GM12801 (cell line): ENCODE data around the gene NAP1L4.

ENCODE experiments used
- CTCF ChIP-seq: IDR thresholded peaks from one replicate; pipeline ENCODE4 v1.5.1; 2011; ENCODE audit warnings: control low read depth; ENCODE audit not compliant: insufficient read length; ENCODE audit errors: extremely low read depth

NAP1L4 gene

DNA sequence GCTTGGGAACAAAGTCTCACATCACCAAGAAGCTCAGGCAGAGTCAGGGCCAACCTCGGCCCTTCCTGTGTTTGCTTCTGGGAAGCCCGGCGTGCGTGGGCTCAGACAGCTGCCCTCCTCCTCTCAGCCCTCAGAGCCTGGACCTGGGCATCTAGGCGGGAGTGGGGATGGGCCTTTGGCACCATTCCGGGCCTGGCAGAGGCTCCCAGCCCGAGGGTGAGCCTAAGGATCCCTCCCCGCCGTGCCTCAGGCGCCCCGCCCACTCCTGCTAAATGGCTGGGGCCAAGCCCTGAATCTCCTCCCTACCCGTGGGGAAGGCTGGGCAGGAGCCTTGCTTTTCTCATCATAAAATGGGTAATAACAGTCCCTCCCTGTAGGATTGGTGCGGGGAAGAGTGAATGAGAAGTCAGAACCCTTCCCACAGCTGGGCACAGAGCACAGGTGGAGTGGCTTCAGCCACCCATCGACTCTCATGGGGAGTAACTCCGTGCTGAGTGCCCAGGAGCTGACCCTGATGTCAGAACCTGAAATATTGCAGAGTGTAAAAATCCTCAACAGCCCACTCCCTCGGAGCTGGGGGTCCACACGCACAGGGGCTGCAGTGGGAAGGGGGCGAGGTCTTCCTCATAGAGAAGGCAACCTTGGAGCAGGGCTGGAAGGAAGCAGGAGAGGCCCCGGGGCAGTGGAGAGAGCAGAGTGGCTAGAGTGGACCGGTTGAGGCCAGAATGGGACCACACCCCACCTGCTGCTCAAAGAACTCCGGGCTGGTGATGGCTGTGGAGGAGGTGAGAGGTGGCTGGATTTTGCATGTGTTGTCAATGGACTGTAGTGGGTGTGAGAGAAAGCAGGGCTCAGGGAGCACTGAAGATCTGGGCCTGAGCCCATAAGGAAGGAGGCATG lies 87.7 kb downstream of the NAP1L4 start:
- no peak for TF ChIP-seq CTCF

GRCh38 chr11:2903672-2904011 lies 88.5 kb downstream of the NAP1L4 start:
- no peak for TF ChIP-seq CTCF

DNA sequence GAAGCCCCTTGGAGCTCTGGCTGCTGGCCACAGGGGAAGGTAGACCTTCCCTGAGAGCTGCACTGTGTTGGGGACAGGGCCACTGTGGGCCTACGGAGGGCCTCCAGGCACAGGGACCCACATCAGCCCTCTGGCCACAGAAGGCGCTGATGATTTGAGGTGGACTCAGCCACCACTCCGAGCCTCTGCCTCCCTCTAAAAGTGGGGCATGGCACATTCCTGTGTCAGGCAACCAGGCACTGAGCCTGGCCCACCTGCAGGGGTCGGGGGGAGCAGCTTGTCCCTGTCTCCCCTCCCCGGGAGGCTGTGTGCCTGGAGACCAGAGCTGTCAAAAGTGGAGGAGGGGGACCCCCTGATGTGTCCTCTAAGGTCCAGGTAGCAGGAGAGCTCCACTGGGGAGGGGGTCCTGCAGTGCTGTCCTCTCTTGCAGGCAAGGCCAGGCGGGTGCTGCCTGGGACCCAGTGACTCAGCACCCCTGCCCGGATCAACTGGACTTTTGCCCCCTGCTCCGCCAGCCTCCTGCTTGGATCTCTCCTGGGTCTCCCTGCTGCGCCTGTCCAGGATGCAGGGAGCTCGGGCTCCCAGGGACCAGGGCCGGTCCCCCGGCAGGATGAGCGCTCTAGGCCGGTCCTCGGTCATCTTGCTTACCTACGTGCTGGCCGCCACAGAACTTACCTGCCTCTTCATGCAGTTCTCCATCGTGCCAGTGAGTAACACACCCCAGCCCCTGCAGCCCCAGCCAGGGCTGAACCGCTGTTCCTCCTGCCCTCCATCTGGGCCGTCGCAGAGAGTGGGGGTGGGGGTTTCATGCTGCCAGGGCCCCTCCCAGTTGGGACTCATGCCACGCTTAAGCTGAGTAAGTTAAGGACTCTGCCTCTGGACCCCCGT lies 89.1 kb downstream of the NAP1L4 start:
- no peak for TF ChIP-seq CTCF

GRCh38 chr11:2901854-2902783 lies 90.0 kb downstream of the NAP1L4 start:
- TF ChIP-seq CTCF: no peak

GRCh38 chr11:2901196-2901796 lies 90.8 kb downstream of the NAP1L4 start:
- no peak for TF ChIP-seq CTCF

DNA sequence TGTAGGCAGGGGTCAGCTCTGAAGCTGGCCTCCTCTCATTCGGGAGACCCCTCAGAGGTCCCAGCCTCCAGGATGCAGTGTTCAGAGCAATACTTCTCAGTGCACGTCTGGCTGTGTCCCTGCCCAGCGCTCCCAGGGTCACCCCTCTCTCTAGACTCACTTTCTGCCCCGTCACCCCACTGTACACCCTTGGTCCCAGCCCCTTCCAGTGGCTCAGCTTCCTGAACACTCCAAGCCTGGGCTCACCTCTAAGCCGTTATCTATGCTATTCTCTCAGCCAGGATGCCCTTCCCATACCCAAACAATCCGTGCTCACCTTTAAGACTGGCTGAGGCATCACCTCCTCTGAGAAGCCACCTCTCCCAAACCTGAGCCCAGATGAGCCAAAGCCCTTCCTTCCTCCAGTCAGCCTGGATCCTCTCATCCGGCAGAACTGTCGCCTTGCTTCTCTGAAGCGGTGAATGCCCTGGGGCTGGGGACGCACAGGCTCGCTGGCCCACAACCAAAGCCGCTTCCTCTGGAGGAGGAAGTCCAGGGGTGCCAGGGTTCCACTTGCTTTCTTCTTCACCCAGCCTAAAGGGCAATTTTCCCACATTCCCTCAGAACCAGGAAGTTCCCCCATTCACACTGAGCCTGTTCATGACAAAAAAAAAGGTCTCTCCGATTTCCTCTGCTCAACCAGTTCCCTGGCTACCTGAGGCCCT lies 92.9 kb downstream of the NAP1L4 start:
- no peak for TF ChIP-seq CTCF
